HG02884 (cell line): ENCODE results near the gene CALN1.
"Not testable (repeated sequence)": the region's sequence is repeated elsewhere in the genome, so short reads cannot be mapped to it uniquely, and the experiment has no call there.

Source experiments
- ATAC-seq: cut with Tn5 transposase; IDR thresholded peaks from one replicate; pipeline ENCODE4 v1.9.1; 2021; ENCODE audit warnings: mild to moderate bottlenecking, moderate library complexity; ENCODE audit not compliant: unreplicated experiment

The CALN1 gene

GRCh38 chr7:71768450-71768849, 643.7 kb downstream of the CALN1 start:
- no peak for ATAC-seq

GRCh38 chr7:71766016-71766415, 646.1 kb downstream of the CALN1 start:
- ATAC-seq: no peak

GRCh38 chr7:71761336-71761735, 650.8 kb downstream of the CALN1 start:
- ATAC-seq: no peak

DNA sequence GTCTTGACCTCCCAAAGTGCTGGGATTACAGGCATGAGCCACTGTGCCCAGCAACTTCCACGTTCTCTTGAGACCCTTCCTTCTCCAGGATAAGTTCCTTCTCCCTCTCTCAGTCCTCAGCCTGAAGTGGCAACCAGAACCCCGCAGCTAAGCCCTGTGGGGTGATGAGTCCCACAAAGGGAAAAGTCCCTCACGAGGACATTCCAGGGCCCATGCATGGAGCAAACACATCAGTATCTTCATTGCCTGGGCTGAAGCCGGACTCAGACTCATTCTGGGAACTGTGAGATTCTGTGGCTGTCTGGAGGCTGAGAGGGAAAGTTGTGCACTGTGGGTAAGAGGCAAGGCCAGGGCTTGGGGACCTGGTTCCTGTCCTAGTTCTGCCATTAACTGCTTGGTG, 657.3 kb downstream of the CALN1 start:
- ATAC-seq: no peak

- ATAC-seq: no peak
Observed at GRCh38 chr7:71753956-71754664, 658.0 kb downstream of the CALN1 start.

DNA sequence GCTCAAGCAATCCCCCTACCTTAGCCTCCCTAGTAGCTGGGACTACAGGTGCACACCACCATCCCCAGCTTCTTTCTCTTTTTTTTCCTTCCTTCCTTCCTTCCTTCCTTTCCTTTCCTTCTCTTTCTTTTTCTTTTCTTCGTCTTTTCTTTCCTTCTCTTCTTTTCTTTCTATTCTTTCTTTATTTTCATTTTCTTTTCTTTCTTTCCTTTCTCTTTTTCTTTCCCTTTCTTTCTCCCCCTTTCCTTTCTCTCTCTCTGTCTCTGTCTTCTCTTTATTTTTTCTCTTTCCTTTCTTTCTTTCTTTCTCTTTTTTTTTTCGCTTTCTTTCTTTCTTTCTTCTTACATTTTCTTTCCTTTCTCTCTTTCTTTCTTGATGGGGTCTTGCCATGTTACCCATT, 658.9 kb downstream of the CALN1 start:
- ATAC-seq: no peak

- ATAC-seq: no peak
Observed at GRCh38 chr7:71752171-71752935, 659.8 kb downstream of the CALN1 start.

DNA sequence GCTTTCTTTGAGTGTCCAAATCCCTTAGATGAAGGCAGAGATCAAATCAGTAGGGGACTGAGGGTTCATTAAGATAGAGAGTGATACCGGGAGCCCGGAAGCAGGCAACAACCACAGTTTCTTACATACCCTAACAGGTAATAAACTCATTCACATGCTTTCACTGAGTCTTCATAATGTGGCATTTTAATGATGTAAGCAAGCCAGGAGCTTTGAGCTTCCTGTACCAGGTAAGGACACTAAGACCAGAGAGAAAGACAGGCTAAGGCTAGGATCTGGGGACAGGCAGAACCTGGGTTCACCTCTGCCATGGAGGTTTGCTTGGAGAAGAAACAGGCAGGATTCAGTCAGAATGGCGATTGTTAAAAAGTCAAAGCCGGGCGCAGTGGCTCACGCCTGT, 661.8 kb downstream of the CALN1 start:
- no peak for ATAC-seq

DNA sequence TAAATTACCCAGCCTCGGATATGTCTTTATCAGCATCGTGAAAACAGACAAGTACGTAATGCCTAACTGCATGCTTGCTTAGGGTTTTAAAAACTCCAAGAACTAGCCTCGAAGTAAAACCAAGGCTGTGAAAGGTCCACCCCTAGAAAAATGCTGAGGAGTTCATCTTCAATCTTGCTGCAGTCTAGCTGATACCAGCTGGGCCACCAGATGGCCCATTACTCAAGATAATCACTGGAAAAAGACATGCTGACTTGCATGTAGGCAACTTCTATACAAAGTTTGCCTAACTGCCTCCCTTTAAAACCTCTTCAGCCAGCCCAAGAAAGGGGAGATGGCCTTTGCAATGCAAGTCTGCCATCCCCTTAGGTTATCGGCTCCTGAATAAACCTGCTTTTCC, 666.1 kb downstream of the CALN1 start:
- no peak for ATAC-seq

DNA sequence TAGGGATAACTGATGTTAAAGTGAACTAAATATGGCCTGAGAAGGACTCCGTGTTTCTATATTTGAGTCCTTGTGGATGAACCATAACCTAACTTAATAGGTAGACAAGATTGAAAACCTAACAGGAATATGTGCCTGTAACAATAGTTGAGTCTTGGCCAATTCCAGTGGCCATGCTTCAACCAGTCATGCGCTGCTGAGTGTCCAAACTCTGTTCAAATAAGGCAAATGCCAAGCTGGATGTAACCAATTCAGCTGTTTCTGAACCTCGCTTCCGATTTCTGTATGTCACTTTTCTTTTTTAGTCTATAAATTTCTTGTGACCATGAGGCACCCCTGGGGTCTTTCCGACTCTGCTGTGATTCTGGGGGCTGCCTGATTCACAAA, 672.0 kb downstream of the CALN1 start:
- no peak for ATAC-seq

- no peak for ATAC-seq
Observed at GRCh38 chr7:71739520-71740173, 672.5 kb downstream of the CALN1 start.

DNA sequence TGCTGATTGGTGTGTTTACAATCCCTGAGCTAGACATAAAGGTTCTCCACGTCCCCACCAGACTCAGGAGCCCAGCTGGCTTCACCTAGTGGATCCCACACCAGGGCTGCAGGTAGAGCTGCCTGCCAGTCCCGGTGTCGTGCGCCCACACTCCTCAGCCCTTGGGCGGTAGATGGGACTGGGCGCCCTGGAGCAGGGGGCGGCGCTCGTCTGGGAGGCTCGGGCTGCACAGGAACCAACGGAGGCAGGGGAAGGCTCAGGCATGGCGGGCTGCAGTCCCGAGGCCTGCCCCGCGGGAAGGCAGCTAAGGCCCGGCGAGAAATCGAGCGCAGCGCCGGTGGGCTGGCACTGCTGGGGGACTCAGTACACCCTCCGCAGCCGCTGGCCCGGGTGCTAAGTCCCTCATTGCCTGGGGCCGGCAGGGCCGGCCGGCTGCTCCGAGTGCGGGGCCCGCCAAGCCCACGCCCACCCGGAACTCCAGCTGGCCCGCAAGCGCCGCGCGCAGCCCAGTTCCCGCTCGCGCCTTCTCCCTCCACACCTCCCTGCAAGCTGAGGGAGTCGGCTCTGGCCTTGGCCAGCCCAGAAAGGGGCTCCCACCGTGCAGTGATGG, 674.1 kb downstream of the CALN1 start:
- not testable (repeated sequence) for ATAC-seq

GRCh38 chr7:71735961-71736556, 676.1 kb downstream of the CALN1 start:
- no peak for ATAC-seq

GRCh38 chr7:71733107-71733870, 678.8 kb downstream of the CALN1 start:
- ATAC-seq: peak; percentile 54

- ATAC-seq: no peak
Observed at GRCh38 chr7:71731740-71732139, 680.4 kb downstream of the CALN1 start.
